ENCODE results near the gene NANP. TPM values are rescaled to one million over a fixed set of nuclear protein-coding genes. Genes with fewer than 3 reads are reported as not detected.

Gene NANP
- total and polyA plus RNA-seq, 7 donors, result 1.9 to 4.1 (median 2.9) TPM

GRCh38 chr20:25624500-25624939, 706 bp upstream of the NANP start:
- Histone ChIP-seq H3K4me3 (peak overlapping the region; percentile 89), H3K27me3 (ENCODE audit: insufficient read depth in 3 of 3, low read length in 2 of 3) (no peaks in the 10 kb centered on the region), H3K27ac (peak overlapping the region; percentile 92), H3K36me3 (ENCODE audit: insufficient read depth in 1 of 2, low read depth in 1 of 2) (no peaks in the 10 kb centered on the region), H3K9me3 (no peaks in the 10 kb centered on the region), H3K4me1 (peaks cover 10% of the 10 kb centered on the region)
- WGBS, 3 donors, result 32 to 35% (median 35%) methylated on average over 17 of the region's 17 CpGs
- ATAC-seq, result no peak
- intact Hi-C loops (cut with DNase I), result loop anchor here (5.0 to 10.0 kb wide), 2 partner anchors 63 to 70 kb away; partner anchors contain the start of gene ZNF337 (in 1 of the 2)
- DNase-seq, result peak in 1 of 2 donors; percentile 76
- no peak for TF ChIP-seq CTCF (IDR thresholded peaks at IDR 0.05)

- intact Hi-C loops (cut with DNase I), result loop anchor here (5.0 to 10.0 kb wide), 2 partner anchors 64 to 72 kb away; partner anchors contain the start of gene ZNF337 (in 1 of the 2)
- DNase-seq (peak; percentile 43 to 57), ATAC-seq (peak; percentile 29 to 56 (median 50))
Measured at GRCh38 chr20:25623225-25623735, 534 bp downstream of the NANP start.

GRCh38 chr20:25622450-25623224, 1.2 kb downstream of the NANP start:
- H3K36me3 ChIP-seq (ENCODE audit: insufficient read depth in 1 of 2, low read depth in 1 of 2), result no peaks in the 10 kb centered on the region
- no peaks in the 10 kb centered on the region for H3K27me3 ChIP-seq (ENCODE audit: insufficient read depth in 3 of 3, low read length in 2 of 3)
- DNase-seq (no peak), ATAC-seq (no peak)
- intact Hi-C loops (cut with DNase I), result loop anchor here (5.0 to 10.0 kb wide), 2 partner anchors 65 to 72 kb away; partner anchors contain the start of gene ZNF337 (in 1 of the 2)
- peak overlapping the region; percentile 92 for H3K27ac ChIP-seq
- H3K4me1 ChIP-seq, result peaks cover 10% of the 10 kb centered on the region
- peak overlapping the region; percentile 89 for H3K4me3 ChIP-seq
- TF ChIP-seq CTCF (IDR thresholded peaks at IDR 0.05), result no peak
- 38 to 40% (median 39%) methylated on average over 17 of the region's 17 CpGs for WGBS, 3 donors
- no peaks in the 10 kb centered on the region for H3K9me3 ChIP-seq

More at GRCh38 chr20:25623225-25623735, 534 bp downstream of the NANP start:
- no peak for TF ChIP-seq CTCF (IDR thresholded peaks at IDR 0.05)
- Histone ChIP-seq H3K9me3 (no peaks in the 10 kb centered on the region), H3K27me3 (ENCODE audit: insufficient read depth in 3 of 3, low read length in 2 of 3) (no peaks in the 10 kb centered on the region), H3K27ac (peak overlapping the region; percentile 92), H3K4me1 (peaks cover 10% of the 10 kb centered on the region), H3K36me3 (ENCODE audit: insufficient read depth in 1 of 2, low read depth in 1 of 2) (no peaks in the 10 kb centered on the region), H3K4me3 (peak overlapping the region; percentile 89)
- WGBS, 3 donors, result 0% methylated on average over 41 to 45 of the region's 45 CpGs

GRCh38 chr20:25622049-25622448, 1.8 kb downstream of the NANP start:
- 93 to 99% (median 95%) methylated on average over 6 of the region's 6 CpGs for WGBS, 3 donors
- Histone ChIP-seq H3K4me1 (peaks cover 10% of the 10 kb centered on the region), H3K36me3 (ENCODE audit: insufficient read depth in 1 of 2, low read depth in 1 of 2) (no peaks in the 10 kb centered on the region), H3K27me3 (ENCODE audit: insufficient read depth in 3 of 3, low read length in 2 of 3) (no peaks in the 10 kb centered on the region), H3K4me3 (no peak overlapping the region), H3K27ac (no peak overlapping the region), H3K9me3 (no peaks in the 10 kb centered on the region)
- intact Hi-C loops (cut with DNase I), result loop anchor here (5.0 to 10.0 kb wide), 2 partner anchors 65 to 73 kb away; partner anchors contain the start of gene ZNF337 (in 1 of the 2)
- TF ChIP-seq CTCF (IDR thresholded peaks at IDR 0.05), result no peak
- ATAC-seq, result no peak
- DNase-seq, result no peak

Measured in psoas muscle (tissue), 8 donors.